SK-N-SH (cell line): ENCODE results near the gene REN. TPM values are rescaled to one million over a fixed set of nuclear protein-coding genes. Genes with fewer than 3 reads are reported as not detected.

ENCODE experiments used
- CTCF ChIA-PET: fragments of 300-600, 350-600 bp; formaldehyde crosslinking; extraction: SDS; loops from one replicate; lab custom pipeline; 2021; lab: Yijun Ruan, JAX
- POLR2A ChIA-PET: fragments of 350-600 bp; sonication (Branson Sonifier 250); formaldehyde crosslinking; extraction: SDS; loops from one replicate; lab custom pipeline; 2020; ENCODE audit warnings: antibody characterized with exemption, inconsistent platforms; lab: Yijun Ruan, JAX
- DNase-seq: peaks from one replicate; pipeline ENCODE4 v3.0.0; 2012
- H2AFZ ChIP-seq: fragments of 200-600 bp; sonication (generic); 2 replicates; pipeline ENCODE4 v1.8.1; 2016; ENCODE audit warnings: antibody characterized with exemption, mild to moderate bottlenecking, low read depth
- H3F3A ChIP-seq: fragments of 200-600 bp; sonication (generic); replicated peaks from 2 replicates; pipeline ENCODE3; 2016; ENCODE audit warnings: antibody characterized with exemption, mild to moderate bottlenecking; ENCODE audit not compliant: insufficient read depth
- H3K27ac ChIP-seq, 2 experiments: fragments of 200-500 bp in 1 of 2; fragments of 200-600 bp in 1 of 2; sonication (Bioruptor generic) in 1 of 2; sonication (generic), shearing (Covaris generic) in 1 of 2; 2 replicates each; pipeline versions ENCODE4 v1.5.1 to v1.6.1; 2014 to 2016; ENCODE audit warnings: low read depth in 2 of 2, inconsistent platforms in 1 of 2, low read length in 1 of 2, mild to moderate bottlenecking in 1 of 2, mixed read lengths in 1 of 2
- H3K27me3 ChIP-seq: fragments of 200-600 bp; sonication (generic), shearing (Covaris generic); 2 replicates; pipeline ENCODE4 v1.6.1; 2016; ENCODE audit warnings: mixed run types; ENCODE audit not compliant: insufficient read depth
- H3K36me3 ChIP-seq, 2 experiments: fragments of 200-500 bp in 1 of 2; fragments of 200-600 bp in 1 of 2; sonication (Bioruptor generic) in 1 of 2; sonication (generic) in 1 of 2; replicated peaks in 1 of 2; 2 replicates each; pipeline versions ENCODE3 to v1.5.1; 2014 to 2016; ENCODE audit warnings: low read length in 1 of 2, mild to moderate bottlenecking in 1 of 2; ENCODE audit not compliant: insufficient read depth in 2 of 2, control insufficient read depth in 1 of 2
- H3K4me1 ChIP-seq, 2 experiments: fragments of 200-500 bp in 1 of 2; fragments of 200-600 bp in 1 of 2; sonication (Bioruptor generic) in 1 of 2; sonication (generic), shearing (Covaris generic) in 1 of 2; 2 replicates each; pipeline versions ENCODE4 v1.5.1 to v1.6.1; 2014 to 2016; ENCODE audit warnings: low read depth in 1 of 2, low read length in 1 of 2, mixed run types in 1 of 2; ENCODE audit not compliant: insufficient read depth in 2 of 2, control insufficient read depth in 1 of 2
- H3K4me2 ChIP-seq: fragments of 200-600 bp; sonication (generic), shearing (Covaris generic); 2 replicates; pipeline ENCODE4 v1.6.1; 2017; ENCODE audit warnings: mixed run types
- H3K4me3 ChIP-seq, 2 experiments: fragments of 200-500 bp in 1 of 2; fragments of 200-600 bp in 1 of 2; sonication (Bioruptor generic) in 1 of 2; sonication (generic), shearing (Covaris generic) in 1 of 2; 2 replicates each; pipeline versions ENCODE4 v1.5.1 to v1.8.1; 2014 to 2016; ENCODE audit warnings: low read depth in 2 of 2, inconsistent platforms in 1 of 2, low read length in 1 of 2, mild to moderate bottlenecking in 1 of 2, mixed read lengths in 1 of 2, moderate library complexity in 1 of 2
- H3K79me2 ChIP-seq: fragments of 200-600 bp; sonication (generic); 2 replicates; pipeline ENCODE4 v1.8.1; 2017; ENCODE audit warnings: mild to moderate bottlenecking; ENCODE audit not compliant: insufficient read depth
- H3K9ac ChIP-seq: fragments of 200-600 bp; sonication (generic); 2 replicates; pipeline ENCODE4 v1.6.1; 2017; ENCODE audit warnings: mixed run types
- H3K9me2 ChIP-seq: fragments of 200-600 bp; sonication (generic); 2 replicates; pipeline ENCODE4 v1.6.1; 2017; ENCODE audit warnings: mixed run types
- H3K9me3 ChIP-seq: fragments of 200-600 bp; sonication (generic); 2 replicates; pipeline ENCODE4 v1.6.1; 2017; ENCODE audit warnings: mixed run types, mild to moderate bottlenecking, moderate library complexity
- H4K20me1 ChIP-seq: fragments of 200-600 bp; sonication (generic); 2 replicates; pipeline ENCODE4 v1.6.1; 2017; ENCODE audit warnings: mild to moderate bottlenecking, mixed run types; ENCODE audit not compliant: insufficient read depth
- CHD2 ChIP-seq: fragments of 150-350 bp; IDR thresholded peaks from 2 replicates; pipeline ENCODE4 v1.6.1; 2018; ENCODE audit warnings: low read length; ENCODE audit not compliant: partially characterized antibody
- ELF1 ChIP-seq: IDR thresholded peaks from 2 replicates; pipeline ENCODE4 v1.4.0; 2012
- EP300 ChIP-seq, 2 experiments: IDR thresholded peaks; 2 replicates each; pipeline versions ENCODE4 v1.4.0 to v1.6.1; 2012; ENCODE audit warnings: borderline replicate concordance in 1 of 2, low read depth in 1 of 2, low read length in 1 of 2
- EZH2phosphoT487 ChIP-seq: fragments of 200-600 bp; sonication (generic); IDR thresholded peaks from 2 replicates; pipeline ENCODE4 v1.6.1; 2017; ENCODE audit warnings: low read depth, mixed run types, mild to moderate bottlenecking, antibody characterized with exemption, moderate library complexity, borderline replicate concordance
- FOSL2 ChIP-seq: IDR thresholded peaks from 2 replicates; pipeline ENCODE4 v1.4.0; 2012; ENCODE audit warnings: low read depth, mild to moderate bottlenecking, moderate library complexity, borderline replicate concordance
- FOXM1 ChIP-seq: IDR thresholded peaks from 2 replicates; pipeline ENCODE4 v1.4.0; 2012; ENCODE audit warnings: low read depth, mild to moderate bottlenecking
- GATA2 ChIP-seq: sonication (generic); formaldehyde crosslinking; IDR thresholded peaks from 2 replicates; pipeline ENCODE4 v1.5.0; 2020; ENCODE audit warnings: mild to moderate bottlenecking, missing genetic modification reagents
- JUND ChIP-seq: IDR thresholded peaks from 2 replicates; pipeline ENCODE4 v1.4.0; 2012
- POLR2AphosphoS5 ChIP-seq: IDR thresholded peaks from 2 replicates; pipeline ENCODE4 v1.6.1; 2012; ENCODE audit warnings: low read depth, low read length
- RAD21 ChIP-seq: IDR thresholded peaks from 2 replicates; pipeline ENCODE4 v1.6.1; 2012; ENCODE audit warnings: mild to moderate bottlenecking, low read length
- RCOR1 ChIP-seq: fragments of 150-350 bp; IDR thresholded peaks from 2 replicates; pipeline ENCODE4 v1.6.1; 2017; ENCODE audit warnings: antibody characterized with exemption, low read length
- SIN3A ChIP-seq: IDR thresholded peaks from 2 replicates; pipeline ENCODE4 v1.6.1; 2012; ENCODE audit warnings: low read depth, mild to moderate bottlenecking, low read length, moderate library complexity, borderline replicate concordance
- SMC3 ChIP-seq: IDR thresholded peaks from 2 replicates; pipeline ENCODE4 v1.6.1; 2012; ENCODE audit warnings: low read depth, low read length, improper control_type of control experiment
- TAF1 ChIP-seq: IDR thresholded peaks from 2 replicates; pipeline ENCODE4 v1.6.1; 2012; ENCODE audit warnings: low read depth, mild to moderate bottlenecking, low read length, moderate library complexity, borderline replicate concordance
- TEAD4 ChIP-seq: IDR thresholded peaks from 2 replicates; pipeline ENCODE4 v1.4.0; 2012; ENCODE audit warnings: mild to moderate bottlenecking, borderline replicate concordance; ENCODE audit not compliant: insufficient read depth
- WGBS: methylation state at CpG from one replicate; pipeline ENCODE4 v1.1.6; 2017; ENCODE audit warnings: low lambda C conversion rate; 5-methylcytosine and 5-hydroxymethylcytosine counted together
- polyA plus RNA-seq, 3 experiments: library from polyadenylated mRNA; depleted of rRNA; stranded (reverse); fragments of >200 nt; gene quantifications; 2 replicates each; pipeline ENCODE4 v1.2.3, GENCODE V29; 2012
- TF ChIP-seq, protein P1 (sequence below): IDR thresholded peaks from 2 replicates; pipeline ENCODE4 v1.4.0; 2012; ENCODE audit warnings: low read depth, borderline replicate concordance
- TF ChIP-seq, protein P2 (sequence below): fragments of 150-350 bp; IDR thresholded peaks from 2 replicates; pipeline ENCODE4 v1.6.1; 2017; ENCODE audit warnings: antibody characterized with exemption, low read length, low read depth, borderline replicate concordance
- TF ChIP-seq, protein P3 (sequence below): fragments of 150-350 bp; IDR thresholded peaks from 2 replicates; pipeline ENCODE4 v1.6.1; 2016; ENCODE audit warnings: mild to moderate bottlenecking, low read depth, low read length

REN gene
- polyA plus RNA-seq, 1 of the 3 experiments (the other 2 are of a cell fraction) = not detected

DNA sequence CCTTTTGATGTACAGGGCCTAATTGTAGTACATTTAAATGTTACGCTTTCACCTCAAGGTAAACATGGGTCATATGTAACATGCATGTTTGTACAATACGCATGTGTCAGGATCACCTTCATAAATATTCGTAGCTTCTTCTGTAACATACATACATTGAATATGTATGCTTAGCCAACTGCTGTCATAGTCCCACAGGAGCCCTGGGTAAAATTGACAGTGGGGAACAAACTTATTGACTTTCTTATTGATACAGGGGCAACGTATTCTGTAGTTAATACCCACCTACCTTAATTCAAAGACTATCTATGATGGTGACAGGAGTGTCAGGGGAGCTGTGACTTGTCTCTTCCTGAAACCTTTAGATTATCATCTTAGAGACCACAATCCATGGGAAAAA, 3.7 kb upstream of the REN start (continued):
- no peak for TF ChIP-seq FOXM1

DNA sequence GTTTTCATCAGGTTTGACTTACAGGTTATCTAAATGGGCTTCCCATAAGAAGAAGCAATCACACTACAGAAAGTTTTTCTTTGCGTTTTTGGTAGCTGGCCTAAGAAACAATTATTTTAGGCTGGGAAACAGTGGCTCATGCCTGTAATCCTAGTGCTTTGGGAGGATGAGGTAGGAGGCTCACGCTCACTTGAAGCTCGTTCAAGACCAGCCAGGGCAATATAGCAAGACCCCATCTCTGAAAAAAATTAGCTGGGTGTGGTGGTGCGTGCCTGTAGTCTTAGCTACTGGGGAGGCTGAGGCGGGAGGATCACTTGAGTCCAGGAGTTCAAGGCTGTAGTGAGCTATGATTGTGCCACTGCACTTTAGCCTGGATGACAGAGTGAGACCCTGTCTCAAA, 1.6 kb upstream of the REN start:
- Histone ChIP-seq H3K36me3 (no peaks in the 10 kb centered on the region), H3K79me2 (no peaks in the 10 kb centered on the region), H3K9me2 (no peaks in the 10 kb centered on the region), H3K9ac (no peak overlapping the region), H4K20me1 (no peaks in the 10 kb centered on the region), H3K4me1 (0 out of 4 replicates have a peak, but pooled peaks cover 0 to 3% of the 10 kb centered on the region in 2 experiments), H3K4me2 (no peak overlapping the region), H2AFZ (no peak overlapping the region), H3K4me3 (no peak overlapping the region), H3K9me3 (0 out of 2 replicates have a peak, but pooled peaks cover 5% of the 10 kb centered on the region), H3F3A (no peaks in the 10 kb centered on the region), H3K27ac (no peak overlapping the region), H3K27me3 (no peaks in the 10 kb centered on the region)
- no peak for TF ChIP-seq POLR2AphosphoS5
- TF ChIP-seq, protein P1, sequence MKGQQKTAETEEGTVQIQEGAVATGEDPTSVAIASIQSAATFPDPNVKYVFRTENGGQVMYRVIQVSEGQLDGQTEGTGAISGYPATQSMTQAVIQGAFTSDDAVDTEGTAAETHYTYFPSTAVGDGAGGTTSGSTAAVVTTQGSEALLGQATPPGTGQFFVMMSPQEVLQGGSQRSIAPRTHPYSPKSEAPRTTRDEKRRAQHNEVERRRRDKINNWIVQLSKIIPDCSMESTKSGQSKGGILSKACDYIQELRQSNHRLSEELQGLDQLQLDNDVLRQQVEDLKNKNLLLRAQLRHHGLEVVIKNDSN = no peak
- TF ChIP-seq RAD21 = no peak
- TF ChIP-seq, protein P2, sequence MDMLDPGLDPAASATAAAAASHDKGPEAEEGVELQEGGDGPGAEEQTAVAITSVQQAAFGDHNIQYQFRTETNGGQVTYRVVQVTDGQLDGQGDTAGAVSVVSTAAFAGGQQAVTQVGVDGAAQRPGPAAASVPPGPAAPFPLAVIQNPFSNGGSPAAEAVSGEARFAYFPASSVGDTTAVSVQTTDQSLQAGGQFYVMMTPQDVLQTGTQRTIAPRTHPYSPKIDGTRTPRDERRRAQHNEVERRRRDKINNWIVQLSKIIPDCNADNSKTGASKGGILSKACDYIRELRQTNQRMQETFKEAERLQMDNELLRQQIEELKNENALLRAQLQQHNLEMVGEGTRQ = no peak
- no peak for TF ChIP-seq EP300 (IDR thresholded peaks at IDR 0.05; ENCODE audit: borderline replicate concordance in 1 of 2, low read depth in 1 of 2, low read length in 1 of 2)
- no peak for TF ChIP-seq JUND
- CTCF ChIA-PET = interaction anchor here (0.6 to 20.5 kb wide), 6 partner anchors 11 to 231 kb away, joined by 3 to 302 read pairs (median 8); partner anchors contain the start of gene PLEKHA6
- DNase-seq = no peak
- POLR2A ChIA-PET = interaction anchor here (0.6 kb wide), 1 partner anchor 306 kb away, joined by 5 read pairs; no protein-coding TSS in a partner anchor
- WGBS = 46% methylated on average over 5 of the region's 5 CpGs

DNA sequence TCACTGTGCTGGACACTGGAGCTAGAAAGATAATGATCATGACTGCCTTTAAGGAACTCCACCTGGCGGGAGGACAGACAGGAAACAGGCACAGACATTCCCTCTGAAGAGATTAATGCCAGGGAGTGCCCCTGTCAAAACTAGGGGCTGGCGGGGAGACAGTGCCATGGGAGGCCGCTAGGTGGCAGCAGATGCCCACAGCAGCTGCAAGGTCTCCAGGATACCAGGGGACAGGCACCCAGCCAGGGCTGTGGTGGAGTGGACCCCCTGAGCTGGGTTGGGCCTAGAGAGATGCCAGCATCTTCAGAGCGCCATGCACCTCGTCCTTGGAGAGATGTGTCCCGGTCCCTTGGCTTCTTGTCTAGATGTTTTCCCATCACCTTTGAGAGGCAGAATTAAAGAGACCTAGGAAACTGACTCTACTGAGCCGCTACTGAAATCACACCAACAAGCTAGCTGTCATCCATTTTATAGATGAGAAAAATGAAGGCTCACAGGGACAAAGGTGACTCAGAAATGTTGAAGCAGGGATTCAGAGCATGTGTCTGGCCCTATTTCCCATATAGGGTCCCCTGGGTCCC, 3.6 kb downstream of the REN start:
- Histone ChIP-seq H3K4me2 (no peak overlapping the region), H3K4me1 (no peaks in the 10 kb centered on the region; a peak in 1 of 4 replicates), H4K20me1 (no peaks in the 10 kb centered on the region), H3K9me3 (no peaks in the 10 kb centered on the region), H3K79me2 (no peaks in the 10 kb centered on the region), H3K27me3 (no peaks in the 10 kb centered on the region), H3K9ac (no peak overlapping the region), H3K36me3 (no peaks in the 10 kb centered on the region), H2AFZ (no peak overlapping the region), H3F3A (no peaks in the 10 kb centered on the region), H3K27ac (no peak overlapping the region), H3K9me2 (no peaks in the 10 kb centered on the region), H3K4me3 (peak overlapping the region in 1 of 2 experiments; percentile 20; a peak in 1 of 4 replicates)
- DNase-seq = peak; percentile 91
- ChIA-PET CTCF (interaction anchor here (0.6 to 20.5 kb wide), 82 partner anchors 9 to 495 kb away, joined by 3 to 302 read pairs (median 6); partner anchors contain the start of genes ETNK2, GOLT1A, KISS1 and PIK3C2B), POLR2A (no interaction called here)
- whole genome bisulfite sequencing = 25% methylated on average over 4 of the region's 7 CpGs
- TF ChIP-seq TAF1 (no peak), CHD2 (peak; percentile 33), EZH2phosphoT487 (no peak), SMC3 (peak; percentile 94), EP300 (IDR thresholded peaks at IDR 0.05; ENCODE audit: borderline replicate concordance in 1 of 2, low read depth in 1 of 2, low read length in 1 of 2) (no peak), ELF1 (no peak), TEAD4 (no peak), GATA2 (CRISPR knock-in tag) (peak; percentile 78), RAD21 (peak; percentile 99), RCOR1 (peak; percentile 26; the same call in 1 of the 2 replicates), SIN3A (peak; percentile 44; the same call in 1 of the 2 replicates), FOSL2 (no peak)
- TF ChIP-seq, protein P3, sequence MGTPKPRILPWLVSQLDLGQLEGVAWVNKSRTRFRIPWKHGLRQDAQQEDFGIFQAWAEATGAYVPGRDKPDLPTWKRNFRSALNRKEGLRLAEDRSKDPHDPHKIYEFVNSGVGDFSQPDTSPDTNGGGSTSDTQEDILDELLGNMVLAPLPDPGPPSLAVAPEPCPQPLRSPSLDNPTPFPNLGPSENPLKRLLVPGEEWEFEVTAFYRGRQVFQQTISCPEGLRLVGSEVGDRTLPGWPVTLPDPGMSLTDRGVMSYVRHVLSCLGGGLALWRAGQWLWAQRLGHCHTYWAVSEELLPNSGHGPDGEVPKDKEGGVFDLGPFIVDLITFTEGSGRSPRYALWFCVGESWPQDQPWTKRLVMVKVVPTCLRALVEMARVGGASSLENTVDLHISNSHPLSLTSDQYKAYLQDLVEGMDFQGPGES = no peak
- TF ChIP-seq, protein P2 = no peak
